Right renal pelvis (tissue), 4 donors: ENCODE measurements around the gene PAIP1. TPM values are rescaled to one million over a fixed set of nuclear protein-coding genes. Genes with fewer than 3 reads are reported as not detected.
"Not testable (repeated sequence)": the region's sequence is repeated elsewhere in the genome, so short reads cannot be mapped to it uniquely, and the experiment has no call there.

Experiments
- DNase-seq, 4 donors: peaks; one replicate each; pipeline ENCODE4 v3.0.0-alpha.2; 2013; ENCODE audit warnings: low read depth in 4 of 4, low spot score in 3 of 4, missing footprints in 1 of 4
- polyA plus RNA-seq, 4 donors: library from polyadenylated mRNA; unstranded; fragments of 120-200 nt; gene quantifications; one replicate each; pipeline ENCODE4 v1.2.1, GENCODE V29; 2013; ENCODE audit not compliant: insufficient read length in 4 of 4

PAIP1 gene
- polyA plus RNA-seq, 4 donors: 156 to 178 (median 172) TPM

- no peak for DNase-seq
These were observed 15.5 kb upstream of the PAIP1 start for GRCh38 chr5:43572357-43572756.

- DNase-seq: no peak
These were observed 14.4 kb upstream of the PAIP1 start for GRCh38 chr5:43571237-43571636.

- no peak for DNase-seq
These were observed 13.7 kb upstream of the PAIP1 start for GRCh38 chr5:43570450-43571158.

- DNase-seq: no peak
These were observed 12.4 kb upstream of the PAIP1 start for GRCh38 chr5:43569236-43569746.

GRCh38 chr5:43567967-43568366 lies 11.1 kb upstream of the PAIP1 start:
- no peak for DNase-seq

GRCh38 chr5:43565043-43565442 lies 8.2 kb upstream of the PAIP1 start:
- DNase-seq: no peak

- DNase-seq: no peak
These were observed 7.5 kb upstream of the PAIP1 start for GRCh38 chr5:43564289-43564850.

GRCh38 chr5:43563321-43563720 lies 6.4 kb upstream of the PAIP1 start:
- peak in 1 of 4 donors; percentile 3 for DNase-seq

- no peak for DNase-seq
These were observed 4.5 kb upstream of the PAIP1 start for GRCh38 chr5:43561356-43561755.

- DNase-seq: no peak
These were observed 3.3 kb upstream of the PAIP1 start for GRCh38 chr5:43560128-43560527.

GRCh38 chr5:43556607-43556856 lies 345 bp downstream of the PAIP1 start:
- not testable (repeated sequence) for DNase-seq

GRCh38 chr5:43555895-43556606 lies 826 bp downstream of the PAIP1 start:
- DNase-seq: peak; percentile 31 to 61 (median 50)

GRCh38 chr5:43554497-43554896 lies 2.4 kb downstream of the PAIP1 start:
- DNase-seq: no peak

- no peak for DNase-seq
These were observed 3.5 kb downstream of the PAIP1 start for GRCh38 chr5:43553381-43553780.

- no peak for DNase-seq
These were observed 5.1 kb downstream of the PAIP1 start for GRCh38 chr5:43551731-43552130.

GRCh38 chr5:43549272-43549671 lies 7.6 kb downstream of the PAIP1 start:
- DNase-seq: not testable (repeated sequence)

GRCh38 chr5:43548358-43548757 lies 8.5 kb downstream of the PAIP1 start:
- DNase-seq: no peak

- DNase-seq: no peak
These were observed 9.3 kb downstream of the PAIP1 start for GRCh38 chr5:43547532-43547931.

- DNase-seq: no peak
These were observed 13.4 kb downstream of the PAIP1 start for GRCh38 chr5:43543434-43543833.

GRCh38 chr5:43540746-43541145 lies 16.1 kb downstream of the PAIP1 start:
- DNase-seq: no peak

- DNase-seq: no peak
These were observed 19.9 kb downstream of the PAIP1 start for GRCh38 chr5:43536972-43537371.

- DNase-seq: no peak
These were observed 23.2 kb downstream of the PAIP1 start for GRCh38 chr5:43533646-43534045.
